Hepatocyte (in vitro differentiated cells): ENCODE data around the gene SREBF1.
A peak's percentile ranks its signal among the peaks of the same experiment; 100 is the strongest.

Source experiments
- EZH2 ChIP-seq: fragments of 200-600 bp; sonication (generic); IDR thresholded peaks from 2 replicates; pipeline ENCODE4 v1.6.1; 2016; ENCODE audit warnings: antibody characterized with exemption, mild to moderate bottlenecking, borderline replicate concordance
- EZH2phosphoT487 ChIP-seq: fragments of 200-600 bp; sonication (generic); IDR thresholded peaks from one replicate; pipeline ENCODE4 v1.6.1; 2018; ENCODE audit warnings: antibody characterized with exemption, mild to moderate bottlenecking, low read depth, moderate library complexity; ENCODE audit not compliant: unreplicated experiment, severe bottlenecking
- TF ChIP-seq, protein P1 (sequence below): fragments of 200-600 bp; sonication (generic); IDR thresholded peaks from 2 replicates; pipeline ENCODE4 v1.5.1; 2016; ENCODE audit warnings: antibody characterized with exemption, mild to moderate bottlenecking; ENCODE audit not compliant: poor library complexity

DNA sequence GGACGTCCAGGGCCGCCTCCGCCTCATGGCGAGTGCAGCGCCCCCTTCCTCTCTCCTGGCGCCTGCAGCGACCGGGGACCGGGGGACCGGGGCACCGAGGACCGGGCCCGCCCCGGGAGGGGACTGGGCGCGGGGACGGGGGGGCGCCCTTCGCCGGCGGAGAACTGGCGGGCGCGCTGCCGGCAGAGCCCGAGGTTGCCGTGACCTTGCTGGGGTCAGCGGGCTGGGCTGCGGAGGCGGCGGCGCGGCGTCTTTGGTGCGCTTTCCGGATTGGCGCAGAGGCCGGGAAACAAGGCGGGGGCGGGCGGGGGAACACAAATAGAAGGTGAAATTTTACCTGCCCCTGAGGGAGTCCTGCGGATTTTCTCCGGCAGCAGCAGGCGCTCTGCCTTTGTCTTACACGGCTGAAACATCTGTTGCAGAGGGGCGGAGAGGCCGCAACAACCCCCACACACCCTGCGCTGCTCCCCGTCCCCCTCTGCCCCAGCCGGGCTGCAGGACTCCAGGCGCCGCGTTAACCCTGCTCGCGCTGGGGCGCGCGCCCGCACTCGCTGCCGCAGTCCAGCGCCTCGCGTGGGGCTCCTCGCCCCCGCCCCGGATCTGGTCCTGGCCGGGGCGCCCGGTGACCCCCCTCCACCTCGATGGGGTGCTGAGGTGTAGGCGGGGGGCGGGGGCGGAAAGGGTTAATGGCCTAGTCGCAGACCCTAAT lies 53.5 kb downstream of the SREBF1 start:
- TF ChIP-seq, protein P1, sequence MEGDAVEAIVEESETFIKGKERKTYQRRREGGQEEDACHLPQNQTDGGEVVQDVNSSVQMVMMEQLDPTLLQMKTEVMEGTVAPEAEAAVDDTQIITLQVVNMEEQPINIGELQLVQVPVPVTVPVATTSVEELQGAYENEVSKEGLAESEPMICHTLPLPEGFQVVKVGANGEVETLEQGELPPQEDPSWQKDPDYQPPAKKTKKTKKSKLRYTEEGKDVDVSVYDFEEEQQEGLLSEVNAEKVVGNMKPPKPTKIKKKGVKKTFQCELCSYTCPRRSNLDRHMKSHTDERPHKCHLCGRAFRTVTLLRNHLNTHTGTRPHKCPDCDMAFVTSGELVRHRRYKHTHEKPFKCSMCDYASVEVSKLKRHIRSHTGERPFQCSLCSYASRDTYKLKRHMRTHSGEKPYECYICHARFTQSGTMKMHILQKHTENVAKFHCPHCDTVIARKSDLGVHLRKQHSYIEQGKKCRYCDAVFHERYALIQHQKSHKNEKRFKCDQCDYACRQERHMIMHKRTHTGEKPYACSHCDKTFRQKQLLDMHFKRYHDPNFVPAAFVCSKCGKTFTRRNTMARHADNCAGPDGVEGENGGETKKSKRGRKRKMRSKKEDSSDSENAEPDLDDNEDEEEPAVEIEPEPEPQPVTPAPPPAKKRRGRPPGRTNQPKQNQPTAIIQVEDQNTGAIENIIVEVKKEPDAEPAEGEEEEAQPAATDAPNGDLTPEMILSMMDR: peak; percentile 33
- TF ChIP-seq EZH2: no peak
- TF ChIP-seq EZH2phosphoT487: no peak
